Calu3 (cell line): Measurements from ENCODE around the gene SH2D3C. TPM values are rescaled to one million over a fixed set of nuclear protein-coding genes. Genes with fewer than 3 reads are reported as not detected.

Source experiments
- BruUV-seq: library from RNA; stranded (reverse); fragments of 400-500 nt; replicated peaks from 2 replicates; lab custom pipeline; 2021; lab: Mats Ljungman, UMichigan
- CTCF ChIA-PET: fragments of 300-600 bp; sonication (Branson Sonifier 250); formaldehyde crosslinking; loops from one replicate; lab custom pipeline; 2022; ENCODE audit warnings: antibody characterized with exemption; lab: Charles Lee
- DNase-seq: peaks from one replicate; pipeline ENCODE4 v3.0.0; 2022
- H3K27ac Mint-ChIP-seq: one replicate; pipeline ENCODE4 v1.8.0; 2022; ENCODE audit warnings: mixed read lengths; ENCODE audit not compliant: unreplicated experiment
- H3K27me3 Mint-ChIP-seq: one replicate; pipeline ENCODE4 v1.8.0; 2022; ENCODE audit warnings: mixed read lengths; ENCODE audit not compliant: unreplicated experiment
- H3K36me3 Mint-ChIP-seq: one replicate; pipeline ENCODE4 v1.8.0; 2022; ENCODE audit warnings: mild to moderate bottlenecking, moderate library complexity, mixed read lengths; ENCODE audit not compliant: insufficient read depth, unreplicated experiment
- H3K4me1 Mint-ChIP-seq: one replicate; pipeline ENCODE4 v1.8.0; 2022; ENCODE audit warnings: mild to moderate bottlenecking, low read depth, mixed read lengths; ENCODE audit not compliant: unreplicated experiment
- H3K4me3 Mint-ChIP-seq: one replicate; pipeline ENCODE4 v1.8.0; 2022; ENCODE audit warnings: mild to moderate bottlenecking, low read depth, moderate library complexity, mixed read lengths; ENCODE audit not compliant: unreplicated experiment
- H3K9me3 Mint-ChIP-seq: one replicate; pipeline ENCODE4 v1.8.0; 2022; ENCODE audit warnings: low read depth, mixed read lengths; ENCODE audit not compliant: unreplicated experiment
- intact Hi-C: fragments of 100-400 bp; cut with micrococcal nuclease; formaldehyde crosslinking; loops from one replicate; pipeline ENCODE4 v1.10.0; 2022; ENCODE audit not compliant: unreplicated experiment
- total RNA-seq: library from RNA; stranded (reverse); gene quantifications from 2 replicates; pipeline ENCODE4 v1.2.3, GENCODE V29; 2022
- TF ChIP-seq, protein P1 (sequence below): fragments of 200-600 bp; IDR thresholded peaks from one replicate; pipeline ENCODE4 v1.8.0; 2022; ENCODE audit warnings: antibody characterized with exemption; ENCODE audit not compliant: unreplicated experiment

SH2D3C gene
- total RNA-seq, 1 experiment from 2014 or later: not detected

DNA sequence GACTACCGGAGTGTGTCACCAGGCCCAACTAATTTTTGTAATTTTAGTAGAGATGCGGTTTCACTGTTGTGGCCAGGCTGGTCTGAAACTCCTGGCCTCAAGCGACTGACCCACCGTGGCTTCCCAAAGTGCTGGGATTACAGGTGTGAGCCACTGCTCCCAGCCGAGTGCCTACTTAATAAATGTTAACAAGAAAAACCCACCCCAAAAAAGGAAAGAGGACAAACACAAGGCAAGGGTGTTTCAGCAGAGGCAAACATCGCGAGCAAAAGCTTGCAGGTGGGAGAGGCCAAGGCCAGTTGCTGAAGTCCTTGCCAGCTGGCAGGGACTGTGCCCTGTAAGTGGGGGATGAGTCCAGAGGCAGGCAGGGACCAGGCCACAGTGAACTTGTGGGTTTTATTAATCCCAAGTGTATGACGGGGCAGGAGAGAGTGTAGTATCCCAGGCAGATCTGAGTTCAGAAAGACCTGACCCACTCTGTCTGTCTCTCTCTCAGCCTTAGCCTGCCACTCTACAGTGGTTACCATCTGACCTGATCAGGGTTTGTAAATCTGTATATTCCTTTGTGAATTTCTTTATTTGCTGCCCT is 17.9 kb upstream of the SH2D3C start:
- CTCF ChIA-PET: interaction anchor here (0.7 kb wide), 2 partner anchors 23 to 160 kb away, joined by 3 read pairs; no protein-coding TSS in a partner anchor
- no TSS peak for BruUV-seq
- H3K9me3 Mint-ChIP-seq: no peaks in the 10 kb centered on the region
- TF ChIP-seq, protein P1, sequence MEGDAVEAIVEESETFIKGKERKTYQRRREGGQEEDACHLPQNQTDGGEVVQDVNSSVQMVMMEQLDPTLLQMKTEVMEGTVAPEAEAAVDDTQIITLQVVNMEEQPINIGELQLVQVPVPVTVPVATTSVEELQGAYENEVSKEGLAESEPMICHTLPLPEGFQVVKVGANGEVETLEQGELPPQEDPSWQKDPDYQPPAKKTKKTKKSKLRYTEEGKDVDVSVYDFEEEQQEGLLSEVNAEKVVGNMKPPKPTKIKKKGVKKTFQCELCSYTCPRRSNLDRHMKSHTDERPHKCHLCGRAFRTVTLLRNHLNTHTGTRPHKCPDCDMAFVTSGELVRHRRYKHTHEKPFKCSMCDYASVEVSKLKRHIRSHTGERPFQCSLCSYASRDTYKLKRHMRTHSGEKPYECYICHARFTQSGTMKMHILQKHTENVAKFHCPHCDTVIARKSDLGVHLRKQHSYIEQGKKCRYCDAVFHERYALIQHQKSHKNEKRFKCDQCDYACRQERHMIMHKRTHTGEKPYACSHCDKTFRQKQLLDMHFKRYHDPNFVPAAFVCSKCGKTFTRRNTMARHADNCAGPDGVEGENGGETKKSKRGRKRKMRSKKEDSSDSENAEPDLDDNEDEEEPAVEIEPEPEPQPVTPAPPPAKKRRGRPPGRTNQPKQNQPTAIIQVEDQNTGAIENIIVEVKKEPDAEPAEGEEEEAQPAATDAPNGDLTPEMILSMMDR: no peak
- no peaks in the 10 kb centered on the region for H3K4me1 Mint-ChIP-seq
- intact Hi-C loops: no loop called here
- no peak for DNase-seq
- H3K27ac Mint-ChIP-seq: no peak overlapping the region
- no peak overlapping the region for H3K4me3 Mint-ChIP-seq
- peaks cover 33% of the 10 kb centered on the region for H3K36me3 Mint-ChIP-seq
- H3K27me3 Mint-ChIP-seq: no peaks in the 10 kb centered on the region

DNA sequence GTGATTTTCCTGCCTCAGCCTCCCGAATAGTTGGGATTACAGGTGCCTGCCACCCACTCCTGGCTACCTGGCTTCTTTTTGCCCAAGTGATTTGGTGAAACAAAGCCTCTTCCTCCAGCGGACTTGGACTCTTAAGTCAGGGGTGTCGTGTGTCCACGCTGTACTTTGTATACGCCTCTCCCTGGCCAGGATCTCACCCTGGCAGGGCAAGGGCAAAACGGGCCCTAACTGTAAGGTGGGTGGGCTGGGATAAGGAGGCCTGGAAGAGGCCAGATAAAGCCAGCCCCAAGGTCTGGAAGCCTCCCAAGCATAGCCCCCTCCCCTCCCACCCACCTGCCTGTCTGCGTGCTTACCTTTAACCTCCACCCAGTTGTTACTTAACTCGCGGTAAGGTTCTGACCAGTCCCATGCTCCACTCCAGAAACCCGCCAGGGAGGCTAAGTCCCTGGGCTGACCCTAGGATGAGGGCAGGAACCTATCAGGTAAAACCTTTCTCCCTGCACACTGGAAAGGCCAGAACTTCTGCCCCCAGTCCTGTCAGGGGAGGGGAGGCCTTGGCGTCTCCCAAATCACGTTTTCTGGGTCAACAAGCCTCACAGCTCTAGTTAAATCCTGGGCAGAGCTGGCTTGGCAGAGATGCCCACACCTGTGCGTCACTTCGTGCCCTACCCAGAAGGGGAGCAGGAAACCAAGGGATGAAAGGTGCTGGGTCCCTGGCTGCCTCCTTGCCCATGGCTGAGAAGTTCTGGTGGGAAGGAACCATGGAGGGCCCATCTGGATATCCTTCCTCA is 15.7 kb upstream of the SH2D3C start:
- no peak for DNase-seq
- no TSS peak for BruUV-seq
- Mint-ChIP-seq H3K4me3 (no peak overlapping the region), H3K36me3 (peaks cover 45% of the 10 kb centered on the region), H3K9me3 (no peaks in the 10 kb centered on the region), H3K27ac (no peak overlapping the region), H3K27me3 (no peaks in the 10 kb centered on the region), H3K4me1 (no peaks in the 10 kb centered on the region)
- CTCF ChIA-PET: no interaction called here
- TF ChIP-seq, protein P1: no peak
- intact Hi-C loops: no loop called here

DNA sequence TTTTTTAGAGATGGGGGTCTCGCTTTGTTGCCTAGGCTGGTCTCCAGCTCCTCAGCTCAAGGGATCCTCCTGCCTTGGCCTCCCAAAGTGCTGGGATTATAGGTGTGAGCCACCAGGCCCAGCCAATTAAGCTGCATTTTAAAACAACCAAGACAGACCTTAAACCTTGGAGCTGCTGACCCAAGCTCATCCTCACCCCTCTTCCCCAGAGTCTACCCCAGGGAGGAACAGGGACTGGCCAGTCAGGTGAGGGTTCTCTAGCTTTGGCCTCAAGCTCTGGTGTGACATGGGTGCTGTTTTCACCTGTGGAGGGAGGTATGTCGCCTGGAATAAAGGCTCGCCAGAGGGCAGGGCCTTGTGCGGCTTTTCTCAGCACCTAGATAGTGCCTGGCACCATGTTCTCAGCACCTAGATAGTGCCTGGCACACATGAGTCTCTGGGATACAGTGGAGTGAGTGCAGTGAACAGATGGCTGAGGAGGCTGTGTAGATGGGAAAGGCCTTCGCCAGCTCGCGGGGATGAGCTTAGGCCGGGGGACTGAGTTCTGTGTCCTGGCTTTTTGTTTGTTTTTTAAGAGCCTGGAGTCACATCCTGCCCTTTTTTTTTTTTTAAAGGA is 14.7 kb upstream of the SH2D3C start:
- DNase-seq: no peak
- Mint-ChIP-seq H3K4me3 (no peak overlapping the region), H3K4me1 (no peaks in the 10 kb centered on the region), H3K9me3 (no peaks in the 10 kb centered on the region), H3K36me3 (peaks cover 55% of the 10 kb centered on the region), H3K27ac (no peak overlapping the region), H3K27me3 (no peaks in the 10 kb centered on the region)
- intact Hi-C loops: no loop called here
- TF ChIP-seq, protein P1: no peak
- CTCF ChIA-PET: no interaction called here
- no TSS peak for BruUV-seq

DNA sequence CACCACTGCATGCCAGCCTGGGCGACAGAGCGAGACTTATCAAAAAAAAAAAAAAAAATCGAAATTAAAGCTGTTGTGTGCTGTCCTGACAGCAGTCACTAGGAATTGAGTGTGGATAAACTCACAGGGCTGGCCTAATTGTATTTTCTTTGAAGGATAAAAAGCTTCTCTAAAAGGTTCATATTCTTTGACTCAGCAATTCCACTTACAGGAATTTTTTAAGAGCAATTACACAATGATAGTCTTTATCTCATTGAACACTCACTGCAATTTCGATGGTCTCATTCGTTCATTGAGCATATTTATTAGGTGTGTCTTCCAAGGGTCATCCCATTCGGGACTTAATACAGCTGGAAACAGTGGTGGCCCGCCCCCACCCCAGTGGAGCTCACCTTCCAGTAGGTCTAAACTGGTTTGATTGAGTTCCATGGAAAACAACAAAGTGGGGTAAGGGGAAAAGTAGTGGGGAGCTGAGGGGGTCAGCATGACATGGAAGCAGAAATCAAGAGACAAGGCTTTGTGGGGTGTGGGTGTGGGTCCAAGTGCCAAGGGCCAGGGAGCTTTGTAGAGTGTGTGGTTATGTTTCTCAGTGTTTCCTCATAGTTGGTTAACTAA is 14.1 kb upstream of the SH2D3C start:
- no peak overlapping the region for H3K27ac Mint-ChIP-seq
- H3K9me3 Mint-ChIP-seq: no peaks in the 10 kb centered on the region
- intact Hi-C loops: no loop called here
- TF ChIP-seq, protein P1: no peak
- no peak for DNase-seq
- H3K36me3 Mint-ChIP-seq: peaks cover 62% of the 10 kb centered on the region
- no peak overlapping the region for H3K4me3 Mint-ChIP-seq
- CTCF ChIA-PET: no interaction called here
- BruUV-seq: no TSS peak
- no peaks in the 10 kb centered on the region for H3K27me3 Mint-ChIP-seq
- H3K4me1 Mint-ChIP-seq: no peaks in the 10 kb centered on the region
